SU-DHL-6 (cell line): Measurements from ENCODE around the gene CHST15.

Experiments used
- CTCF ChIP-seq: fragments of 200-600 bp; sonication (generic); IDR thresholded peaks from one replicate; pipeline ENCODE4 v1.5.1; 2017; ENCODE audit warnings: antibody characterized with exemption, mild to moderate bottlenecking, low read length, moderate library complexity; ENCODE audit not compliant: insufficient read depth, poor library complexity, severe bottlenecking
- EZH2phosphoT487 ChIP-seq: fragments of 200-600 bp; sonication (generic), shearing (Covaris generic); conservative IDR thresholded peaks from 2 replicates; pipeline ENCODE4 v1.6.1; 2018; ENCODE audit warnings: mild to moderate bottlenecking, antibody characterized with exemption, low read length, moderate library complexity, mixed read lengths

DNA sequence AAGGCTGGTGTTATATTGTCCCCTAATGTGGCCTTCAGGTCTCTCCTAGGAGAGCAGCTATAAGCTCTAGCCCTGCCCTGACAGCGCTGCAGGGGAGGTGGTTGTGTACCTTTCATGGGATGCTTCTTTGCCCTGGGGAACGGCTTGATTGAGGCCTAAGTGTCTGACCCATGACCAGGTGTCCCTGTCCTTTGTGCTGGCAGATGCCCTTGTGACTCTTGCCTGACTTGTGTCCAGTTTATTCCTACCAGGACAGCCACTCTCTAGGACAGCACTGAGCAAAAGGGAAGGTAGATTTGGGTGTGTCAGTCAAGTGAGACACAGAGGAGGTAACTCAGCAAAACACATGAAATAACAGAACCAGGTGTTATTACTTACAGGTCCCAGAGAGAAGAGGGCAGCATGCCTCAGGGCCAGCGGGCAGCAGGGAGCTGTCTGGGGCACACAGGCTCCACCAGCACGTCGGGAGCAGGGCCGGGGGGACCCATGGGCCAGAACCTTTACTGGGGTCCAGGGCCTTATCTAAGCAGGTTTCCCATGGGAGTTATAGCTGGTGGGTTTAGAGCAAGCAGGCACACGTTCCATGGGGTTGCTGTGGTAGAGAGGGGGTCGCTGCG, 10.7 kb upstream of the CHST15 start:
- no peak for TF ChIP-seq CTCF
- TF ChIP-seq EZH2phosphoT487, result no peak
